Upper lobe of left lung (tissue), 6 donors: ENCODE results near the gene NUP210. TPM values are rescaled to one million over a fixed set of nuclear protein-coding genes. Genes with fewer than 3 reads are reported as not detected.

Experiments
- ATAC-seq, 2 donors: fragments of 200-7000 bp; cut with Tn5 transposase; one replicate each; pipeline ENCODE4 v1.9.1; 2022; ENCODE audit warnings: mild to moderate bottlenecking in 2 of 2, moderate library complexity in 2 of 2; ENCODE audit not compliant: low FRiP score in 2 of 2
- DNase-seq, 2 donors: peaks; one replicate each; pipeline ENCODE4 v3.0.0-alpha.2; 2019 to 2020
- H3K27ac ChIP-seq, 4 donors: fragments of 200-600 bp; sonication (generic); one replicate each; pipeline ENCODE4 v1.5.1; 2016 to 2019
- H3K27me3 ChIP-seq, 4 donors: fragments of 200-600 bp; sonication (generic); one replicate each; pipeline ENCODE4 v1.5.1; 2017 to 2019
- H3K36me3 ChIP-seq, 4 donors: fragments of 200-600 bp; sonication (generic); one replicate each; pipeline ENCODE4 v1.5.1; 2016 to 2019
- H3K4me1 ChIP-seq, 4 donors: fragments of 200-600 bp; sonication (generic); one replicate each; pipeline ENCODE4 v1.5.1; 2018 to 2019
- H3K4me3 ChIP-seq, 4 donors: fragments of 200-600 bp; sonication (generic); one replicate each; pipeline ENCODE4 v1.5.1; 2017 to 2019; ENCODE audit warnings: mild to moderate bottlenecking in 2 of 4, moderate library complexity in 1 of 4
- H3K9me3 ChIP-seq, 4 donors: fragments of 200-600 bp; sonication (generic); one replicate each; pipeline ENCODE4 v1.5.1; 2018 to 2019
- EP300 ChIP-seq, 4 donors: sonication (generic); formaldehyde crosslinking; IDR thresholded peaks; one replicate each; pipeline ENCODE4 v1.5.1; 2017; ENCODE audit warnings: antibody characterized with exemption in 4 of 4, control low read depth in 2 of 4
- POLR2A ChIP-seq, 4 donors: fragments of 450-650 bp; IDR thresholded peaks; one replicate each; pipeline ENCODE4 v1.5.1; 2016 to 2017; ENCODE audit warnings: antibody characterized with exemption in 4 of 4, mild to moderate bottlenecking in 2 of 4
- POLR2AphosphoS5 ChIP-seq, 2 donors: sonication (generic); formaldehyde crosslinking; IDR thresholded peaks; one replicate each; pipeline ENCODE4 v1.5.1; 2017; ENCODE audit warnings: antibody characterized with exemption in 2 of 2
- WGBS, 2 donors: methylation state at CpG; one replicate each; pipeline ENCODE4 v1.1.5; 2017 to 2018; 5-methylcytosine and 5-hydroxymethylcytosine counted together
- total RNA-seq, 6 donors: library from RNA; depleted of rRNA in 4 of 6; stranded (reverse); fragments of >200 nt in 4 of 6; gene quantifications; one replicate each; pipeline versions ENCODE4 v1.1.0 to v1.2.1, GENCODE V29; 2016 to 2021
- TF ChIP-seq, protein P1 (sequence below), 6 experiments: fragments of 450-650 bp in 4 of 6; fragments of 200-600 bp in 2 of 6; sonication (generic) in 2 of 6; IDR thresholded peaks; one replicate each; pipeline ENCODE4 v1.5.1; 2016 to 2019; ENCODE audit warnings: antibody characterized with exemption in 6 of 6
- donor health status: DM: no; HTN: no; CAD: no; lungs with moderate emphysema.
- donor health status: DM: no; HTN: yes; CAD: no; lungs with severe emphysema.

Gene NUP210
- total RNA-seq, 6 donors from 2014 or later = 14.6 to 23.0 (median 20.8) TPM

DNA sequence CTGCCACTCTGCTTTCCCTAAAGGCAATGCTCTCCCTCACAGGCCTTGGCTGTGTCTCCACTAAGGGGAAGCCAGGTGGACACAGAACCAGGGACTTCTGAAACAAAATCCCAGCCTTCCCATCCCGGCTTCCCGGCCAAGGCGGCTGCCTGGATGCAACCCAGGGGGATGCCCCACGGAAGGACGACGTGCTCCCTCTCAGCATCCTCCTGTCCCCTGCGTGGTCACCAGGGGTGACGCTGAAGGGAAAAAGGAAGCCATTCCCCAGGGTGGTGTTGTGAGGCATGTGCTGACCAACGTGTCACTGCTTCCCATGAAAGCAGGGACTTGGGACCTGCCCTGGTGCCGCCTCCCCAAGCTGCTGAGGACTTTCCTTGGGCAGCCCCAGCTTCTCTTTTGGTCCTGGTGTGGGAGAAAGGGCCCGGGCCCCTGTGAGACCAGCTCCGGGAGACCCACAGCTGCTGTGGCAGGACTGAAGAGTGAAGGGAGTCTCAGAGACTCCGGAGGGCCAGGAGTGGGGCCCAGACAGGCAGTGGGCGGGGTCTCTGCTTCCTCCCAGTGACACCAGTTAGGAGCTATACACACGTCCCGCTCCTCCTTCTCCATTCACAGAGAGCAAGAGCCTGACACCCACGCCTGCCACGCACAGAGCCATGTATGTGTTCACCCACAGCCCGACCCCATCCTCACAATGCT is 139.2 kb downstream of the NUP210 start:
- Histone ChIP-seq H3K36me3 (no peaks in the 10 kb centered on the region), H3K4me3 (peak overlapping the region in 1 of 4 donors; percentile 50), H3K27me3 (peaks cover 0 to 27% (median 13%) of the 10 kb centered on the region in 4 donors), H3K4me1 (peaks cover 7 to 25% (median 15%) of the 10 kb centered on the region in 4 donors), H3K27ac (peak overlapping the region in 3 of 4 donors; percentile 70 to 75 (median 73)), H3K9me3 (peaks cover 5 to 12% (median 8%) of the 10 kb centered on the region in 4 donors)
- ATAC-seq = peak in 1 of 2 donors; percentile 8
- 23 to 54% methylated on average over 4 to 18 of the region's 19 CpGs for WGBS, 2 donors
- no peak for TF ChIP-seq POLR2AphosphoS5 (IDR thresholded peaks at IDR 0.05)
- no peak for TF ChIP-seq POLR2A (IDR thresholded peaks at IDR 0.05)
- no peak for TF ChIP-seq EP300 (IDR thresholded peaks at IDR 0.05)
- TF ChIP-seq, protein P1, sequence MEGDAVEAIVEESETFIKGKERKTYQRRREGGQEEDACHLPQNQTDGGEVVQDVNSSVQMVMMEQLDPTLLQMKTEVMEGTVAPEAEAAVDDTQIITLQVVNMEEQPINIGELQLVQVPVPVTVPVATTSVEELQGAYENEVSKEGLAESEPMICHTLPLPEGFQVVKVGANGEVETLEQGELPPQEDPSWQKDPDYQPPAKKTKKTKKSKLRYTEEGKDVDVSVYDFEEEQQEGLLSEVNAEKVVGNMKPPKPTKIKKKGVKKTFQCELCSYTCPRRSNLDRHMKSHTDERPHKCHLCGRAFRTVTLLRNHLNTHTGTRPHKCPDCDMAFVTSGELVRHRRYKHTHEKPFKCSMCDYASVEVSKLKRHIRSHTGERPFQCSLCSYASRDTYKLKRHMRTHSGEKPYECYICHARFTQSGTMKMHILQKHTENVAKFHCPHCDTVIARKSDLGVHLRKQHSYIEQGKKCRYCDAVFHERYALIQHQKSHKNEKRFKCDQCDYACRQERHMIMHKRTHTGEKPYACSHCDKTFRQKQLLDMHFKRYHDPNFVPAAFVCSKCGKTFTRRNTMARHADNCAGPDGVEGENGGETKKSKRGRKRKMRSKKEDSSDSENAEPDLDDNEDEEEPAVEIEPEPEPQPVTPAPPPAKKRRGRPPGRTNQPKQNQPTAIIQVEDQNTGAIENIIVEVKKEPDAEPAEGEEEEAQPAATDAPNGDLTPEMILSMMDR (IDR thresholded peaks at IDR 0.05) = no peak
- DNase-seq = no peak

- H3K27ac ChIP-seq = peak overlapping the region in 1 of 4 donors; percentile 73
- no peak for DNase-seq
- WGBS, 2 donors = 92 to 96% methylated on average over 7 to 8 of the region's 8 CpGs
Measured at GRCh38 chr3:13280122-13280790, 139.9 kb downstream of the NUP210 start.

GRCh38 chr3:13279532-13279910 is 140.6 kb downstream of the NUP210 start:
- H3K9me3 ChIP-seq = peaks cover 5 to 10% (median 8%) of the 10 kb centered on the region in 4 donors
- DNase-seq (no peak), ATAC-seq (no peak)
- WGBS, 2 donors = 85 to 86% methylated on average over 5 to 6 of the region's 6 CpGs
- peaks cover 7 to 25% (median 15%) of the 10 kb centered on the region in 4 donors for H3K4me1 ChIP-seq
- peaks cover 0 to 25% (median 12%) of the 10 kb centered on the region in 4 donors for H3K27me3 ChIP-seq
- no peak overlapping the region for H3K4me3 ChIP-seq
- TF ChIP-seq POLR2AphosphoS5 (IDR thresholded peaks at IDR 0.05) (no peak), POLR2A (IDR thresholded peaks at IDR 0.05) (no peak), EP300 (IDR thresholded peaks at IDR 0.05) (no peak)
- TF ChIP-seq, protein P1 (IDR thresholded peaks at IDR 0.05) = no peak
- no peaks in the 10 kb centered on the region for H3K36me3 ChIP-seq
- no peak overlapping the region for H3K27ac ChIP-seq

More at GRCh38 chr3:13280122-13280790, 139.9 kb downstream of the NUP210 start:
- Histone ChIP-seq H3K4me1 (peaks cover 7 to 25% (median 15%) of the 10 kb centered on the region in 4 donors), H3K36me3 (no peaks in the 10 kb centered on the region), H3K27me3 (peaks cover 0 to 27% (median 13%) of the 10 kb centered on the region in 4 donors), H3K9me3 (peaks cover 5 to 12% (median 8%) of the 10 kb centered on the region in 4 donors), H3K4me3 (no peak overlapping the region)
- no peak for TF ChIP-seq EP300 (IDR thresholded peaks at IDR 0.05)
- TF ChIP-seq, protein P1 (IDR thresholded peaks at IDR 0.05) = no peak
- no peak for ATAC-seq

- 72 to 79% methylated on average over 8 to 9 of the region's 9 CpGs for whole genome bisulfite sequencing, 2 donors
- Histone ChIP-seq H3K9me3 (peaks cover 4 to 6% (median 5%) of the 10 kb centered on the region in 4 donors), H3K4me1 (peaks cover 7 to 25% (median 15%) of the 10 kb centered on the region in 4 donors), H3K4me3 (no peak overlapping the region), H3K27ac (no peak overlapping the region), H3K36me3 (no peaks in the 10 kb centered on the region), H3K27me3 (peaks cover 0 to 25% (median 10%) of the 10 kb centered on the region in 4 donors)
- TF ChIP-seq EP300 (IDR thresholded peaks at IDR 0.05) (no peak), POLR2AphosphoS5 (IDR thresholded peaks at IDR 0.05) (no peak), POLR2A (IDR thresholded peaks at IDR 0.05) (no peak)
- TF ChIP-seq, protein P1 (IDR thresholded peaks at IDR 0.05) = no peak
- ATAC-seq (no peak), DNase-seq (no peak)
Measured at GRCh38 chr3:13278783-13279531, 141.2 kb downstream of the NUP210 start.
